Cardiac atrium fibroblast (primary cell): Measurements from ENCODE around the gene SHROOM2. TPM values are rescaled to one million over a fixed set of nuclear protein-coding genes. Genes with fewer than 3 reads are reported as not detected.

Experiments used
- total RNA-seq: library from RNA; depleted of rRNA; stranded (reverse); fragments of >200 nt; gene quantifications from 2 replicates; pipeline ENCODE4 v1.2.3, GENCODE V29; 2015

The SHROOM2 gene
- total RNA-seq: 0.49 and 0.54 TPM in 2 replicates

DNA sequence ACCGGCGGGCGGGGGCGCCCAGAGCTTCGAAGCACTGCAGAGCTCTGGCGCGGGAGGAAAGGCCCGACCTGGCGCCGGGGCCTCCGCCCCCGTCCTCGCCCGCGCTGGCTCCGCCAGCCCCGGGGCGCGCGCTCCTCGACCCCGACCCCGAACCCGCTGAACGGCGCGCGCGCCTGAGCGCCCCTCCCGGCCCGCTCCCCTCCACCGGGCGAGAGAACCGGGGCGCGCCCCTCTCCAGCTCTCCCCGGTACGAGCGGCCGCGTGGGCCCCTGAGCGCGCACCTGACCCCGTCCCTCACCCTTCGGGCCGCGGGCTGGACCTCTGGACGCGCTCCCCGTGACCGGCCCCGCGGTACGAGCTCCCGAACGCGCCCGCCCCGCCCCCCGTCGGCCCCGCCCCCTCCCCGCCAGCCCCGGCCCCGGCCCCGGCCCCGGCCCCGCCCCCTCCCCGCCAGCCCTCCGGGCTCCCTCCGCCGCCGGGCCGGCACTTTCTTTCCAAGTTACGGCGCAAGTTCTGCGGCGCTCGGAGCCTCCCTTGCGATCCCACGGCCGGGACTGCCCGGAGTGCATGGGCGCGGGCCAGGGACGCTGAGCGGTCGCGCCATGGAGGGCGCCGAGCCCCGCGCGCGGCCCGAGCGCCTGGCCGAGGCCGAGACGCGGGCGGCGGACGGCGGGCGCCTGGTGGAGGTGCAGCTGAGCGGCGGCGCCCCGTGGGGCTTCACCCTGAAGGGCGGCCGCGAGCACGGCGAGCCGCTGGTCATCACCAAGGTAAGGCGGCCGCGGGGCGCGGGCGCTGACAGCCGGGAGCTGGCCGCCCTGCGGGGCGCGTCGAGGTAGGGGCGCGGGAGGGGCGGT, at the start of gene SHROOM2:
TSS of gene SHROOM2 (plus strand) at position 486 of the 854 bp plus-strand sequence. CDS start at position 603, 117 bp downstream.

GRCh38 chrX:9765737-9766097, 20.5 kb upstream of the SHROOM2 start, which contains the start of gene GPR143:
Gene GPR143 (minus strand): TSS chrX:9765847. CDS start chrX:9765817, 30 bp downstream.

GRCh38 chrX:9966775-9967408, 180.7 kb downstream of the SHROOM2 start, which contains the start of gene CLDN34:
Gene CLDN34 (plus strand): TSS chrX:9967358. CDS start chrX:9967358, 0 bp downstream.

Other genes with a start within 250 kb of the SHROOM2 start
- gene GPR143, start 20.6 kb upstream of the SHROOM2 start, total RNA-seq: not detected in 2 replicates
- gene CLDN34, start 180.9 kb downstream of the SHROOM2 start, total RNA-seq: not detected in 2 replicates